ENCODE data around the gene SLAMF6.
A peak's percentile ranks its signal among the peaks of the same experiment; 100 is the strongest.
"Not testable (repeated sequence)": the region's sequence is repeated elsewhere in the genome, so short reads cannot be mapped to it uniquely, and the experiment has no call there.

SLAMF6 gene

DNA sequence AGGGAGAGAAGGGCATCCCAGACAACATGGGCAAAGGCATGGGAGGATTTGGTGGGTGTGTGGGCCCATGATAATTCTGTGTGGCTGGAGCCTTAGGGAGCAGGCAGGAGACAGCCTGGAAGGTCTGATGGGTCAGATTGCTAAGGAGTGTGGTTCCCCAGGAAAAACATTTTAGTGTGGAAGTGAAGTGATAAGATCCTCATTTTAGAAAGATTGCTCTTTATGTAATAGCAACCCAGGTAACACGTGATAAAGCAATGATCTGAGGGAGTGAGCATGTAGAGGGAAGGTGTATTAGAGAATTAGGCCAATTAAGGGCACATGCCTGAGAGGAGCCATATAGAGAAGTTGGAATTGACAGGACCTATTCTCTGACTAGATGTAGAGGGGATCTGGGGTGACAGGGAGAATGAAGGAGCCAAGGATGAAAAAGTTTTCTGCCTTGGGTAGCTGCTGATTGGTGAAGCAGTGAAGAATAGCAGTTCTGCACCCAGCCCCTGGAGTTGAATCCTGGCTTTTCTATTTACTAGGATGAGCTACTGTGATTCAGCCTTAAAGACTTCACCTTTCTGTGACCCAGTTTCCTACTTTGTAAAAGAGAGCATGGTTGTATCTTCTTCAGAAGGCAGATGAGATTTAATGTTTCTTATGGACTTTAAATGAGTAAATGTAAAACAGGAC is 18.7 kb upstream of the SLAMF6 start:
- no peak for DNase-seq

DNA sequence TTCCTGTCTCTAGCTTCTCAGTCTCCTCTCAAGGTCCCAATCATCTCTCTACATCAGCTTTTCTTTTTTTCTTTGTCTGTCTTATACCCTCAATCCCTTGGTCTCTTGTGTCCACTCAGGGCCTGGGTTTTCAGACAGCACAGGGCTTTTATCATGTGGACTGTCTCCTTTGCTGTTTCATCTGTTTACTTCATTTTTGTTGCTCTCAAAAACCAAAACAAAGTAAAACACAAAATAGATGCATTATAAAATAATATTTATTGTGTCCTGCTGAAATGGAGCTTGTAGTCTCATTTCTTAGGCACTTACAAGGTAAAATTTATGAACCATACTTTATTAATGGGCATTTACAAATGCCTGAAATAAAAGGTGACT is 17.8 kb upstream of the SLAMF6 start:
- DNase-seq = no peak

DNA sequence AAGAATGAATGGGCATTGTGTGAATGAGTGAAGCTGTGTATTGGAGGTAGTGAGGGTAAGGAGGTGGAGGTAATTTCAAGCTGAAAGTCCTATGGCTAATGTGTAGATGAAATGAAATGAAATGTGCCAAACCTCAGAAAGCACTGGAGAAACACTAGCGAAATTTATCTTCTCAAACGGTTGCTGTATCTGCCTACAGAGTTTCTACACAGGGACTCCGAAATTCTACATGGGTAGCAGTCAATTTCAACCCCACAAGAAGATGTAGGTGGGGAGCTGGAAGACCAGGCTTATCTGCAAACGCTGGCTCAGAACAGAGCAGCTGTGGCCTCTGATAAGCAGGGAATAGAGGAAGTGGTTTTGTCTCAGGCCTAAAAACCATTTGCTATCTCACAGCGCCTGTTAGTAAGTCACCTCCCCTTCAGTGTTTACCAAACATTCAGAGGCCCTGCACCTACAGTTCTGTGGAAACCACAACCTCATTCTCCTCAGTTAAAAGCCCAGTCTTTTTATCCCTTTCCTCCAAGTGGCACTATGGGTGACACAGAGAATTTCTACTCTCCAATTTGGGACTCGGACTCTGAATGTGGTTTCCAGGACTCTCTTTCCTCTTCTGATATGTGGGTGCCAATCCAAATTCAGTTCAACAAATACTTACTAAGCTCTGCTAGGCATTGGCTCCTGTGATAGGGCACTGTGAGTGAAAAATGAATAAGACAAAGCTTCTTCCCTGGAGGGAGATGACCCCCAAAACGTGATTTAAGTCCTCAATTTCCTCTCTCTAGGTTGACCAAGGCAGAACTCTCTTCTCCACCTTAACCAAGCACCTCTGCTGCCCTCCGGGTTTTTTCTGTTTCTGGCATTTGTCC is 17.2 kb upstream of the SLAMF6 start:
- DNase-seq = peak in 1 of 4 experiments; percentile 16

DNA sequence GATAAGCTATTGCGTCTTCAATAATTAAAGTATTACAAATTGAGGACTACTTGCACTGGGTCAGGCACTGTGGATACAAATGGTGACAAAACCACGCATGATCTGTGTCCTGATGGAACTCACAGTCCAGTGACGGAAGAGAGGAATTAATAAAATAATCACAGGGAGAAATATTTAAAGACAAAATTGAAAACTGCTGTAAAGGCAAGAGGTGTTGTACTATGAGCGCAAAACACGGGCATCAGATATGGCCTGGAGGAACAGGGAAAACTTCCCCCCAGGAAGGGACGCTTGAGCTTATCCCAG is 16.6 kb upstream of the SLAMF6 start:
- no peak for DNase-seq

DNA sequence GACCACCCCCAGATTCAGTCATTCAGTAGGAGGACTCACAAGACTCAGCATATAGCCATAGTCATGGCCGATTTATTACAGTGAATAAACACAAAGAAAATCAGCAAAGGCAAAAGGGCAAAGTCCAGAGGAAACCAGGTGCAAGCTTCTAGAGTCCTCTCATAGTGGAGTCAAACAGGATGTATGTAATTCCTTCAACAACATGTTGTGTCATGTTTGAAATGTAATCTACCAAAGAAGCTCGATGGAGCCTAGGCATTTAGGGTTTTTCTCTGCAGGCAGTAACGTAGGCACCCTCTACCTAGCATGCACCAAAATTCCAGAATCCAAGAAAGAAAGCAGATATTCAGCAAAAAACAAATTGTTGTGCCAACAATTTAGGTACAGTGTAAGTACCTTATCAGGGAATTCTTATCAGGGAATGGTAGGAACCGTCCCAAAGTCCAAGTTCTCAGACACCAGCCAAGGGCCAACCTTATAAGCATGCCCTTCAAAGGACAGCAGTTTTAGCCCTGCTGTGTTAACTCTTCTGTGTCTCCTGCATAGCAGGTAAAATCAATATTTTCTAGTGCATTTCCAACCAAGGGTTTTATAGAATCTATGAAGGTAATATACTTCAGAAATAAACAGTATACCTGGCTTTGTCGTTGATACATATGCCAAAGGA is 16.1 kb upstream of the SLAMF6 start:
- DNase-seq = no peak

DNA sequence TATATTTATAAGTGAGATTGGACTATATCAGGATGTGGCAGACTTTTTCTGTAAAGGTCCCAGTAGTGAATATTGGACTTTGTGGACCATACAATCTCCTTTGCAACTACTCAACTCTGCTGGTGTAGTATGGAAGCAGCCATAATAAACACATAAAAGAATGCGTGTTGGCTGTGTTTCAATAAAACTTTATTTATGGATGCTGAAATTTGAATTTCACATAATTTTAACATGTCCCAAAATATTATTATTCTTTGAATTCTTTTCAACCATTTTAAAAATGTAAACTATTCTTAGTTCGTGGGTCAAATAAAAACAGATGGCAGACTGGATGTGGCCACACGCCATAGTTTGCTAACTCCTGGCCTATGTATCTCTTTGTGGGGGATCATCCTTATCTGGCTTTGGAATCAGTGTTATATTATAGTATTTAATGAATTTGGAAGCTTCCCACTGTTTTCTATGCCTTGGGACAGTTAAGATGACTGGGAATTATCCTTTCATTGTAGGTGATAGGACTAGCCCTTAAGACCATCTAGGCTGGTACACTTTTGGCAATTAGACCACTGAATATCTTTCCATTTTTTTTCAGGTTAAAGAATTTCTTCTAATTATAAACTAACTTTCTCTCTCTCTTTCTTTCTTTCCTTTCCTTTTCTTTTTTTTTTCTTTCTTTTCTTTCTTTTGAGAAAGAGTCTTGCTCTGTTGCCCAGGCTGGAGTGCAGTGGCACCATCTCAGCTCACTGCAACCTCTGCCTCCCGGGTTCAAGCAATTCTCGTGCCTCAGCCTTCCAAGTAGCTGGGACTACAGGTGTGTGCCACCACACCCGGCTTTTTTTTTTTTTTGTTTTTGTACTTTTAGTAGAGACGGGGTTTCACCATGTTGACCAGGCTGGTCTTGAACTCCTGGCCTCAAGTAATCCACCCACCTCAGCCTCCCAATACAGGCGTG is 14.9 kb upstream of the SLAMF6 start:
- DNase-seq = no peak

DNA sequence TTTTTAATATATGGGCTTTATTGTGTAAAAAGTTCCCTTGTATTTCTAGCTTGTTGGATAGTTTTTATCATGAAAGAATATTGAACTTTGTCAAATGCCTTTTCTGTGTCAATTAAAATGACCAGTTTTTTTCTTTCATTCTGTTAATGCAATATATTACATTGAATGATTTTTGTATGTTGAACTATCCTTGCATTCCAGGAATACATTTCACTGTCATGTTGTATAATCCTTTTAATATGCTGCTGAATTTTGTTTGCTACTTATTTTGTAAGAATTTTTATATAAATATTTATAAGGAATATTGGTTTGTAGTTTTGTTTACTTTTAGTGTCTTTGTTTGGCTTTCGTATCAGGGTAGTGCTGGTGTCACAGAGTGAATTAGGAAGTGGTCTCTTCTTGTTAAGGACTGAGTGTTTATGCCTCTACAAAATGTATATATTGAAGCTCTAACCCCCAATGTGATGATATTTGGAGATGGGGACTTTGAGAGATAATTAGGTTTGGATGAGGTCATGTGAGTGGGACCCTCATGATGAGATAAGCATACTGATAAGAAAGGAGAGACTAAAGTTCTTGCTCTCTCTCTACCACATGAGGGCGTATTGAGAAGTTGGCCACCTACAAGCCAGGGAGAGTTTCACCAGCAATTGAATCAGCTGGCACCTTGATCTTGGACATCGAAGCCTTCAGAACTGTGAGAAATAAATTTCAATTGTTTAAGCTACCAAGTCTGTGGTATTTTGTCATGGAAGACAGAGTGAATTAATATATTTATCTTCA is 12.0 kb upstream of the SLAMF6 start:
- no peak for DNase-seq

DNA sequence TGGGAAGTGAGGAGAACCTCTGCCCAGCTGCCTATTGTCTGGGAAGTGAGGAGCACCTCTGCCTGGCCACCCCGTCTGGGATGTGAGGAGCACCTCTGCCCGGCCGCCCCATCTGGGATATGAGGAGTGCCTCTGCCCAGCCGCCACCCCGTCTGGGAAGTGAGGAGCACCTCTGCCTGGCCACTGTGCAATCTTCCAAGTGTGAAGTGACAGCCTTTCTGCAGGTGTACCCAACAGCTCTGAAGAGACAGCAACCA is 9.4 kb upstream of the SLAMF6 start:
- not testable (repeated sequence) for DNase-seq

DNA sequence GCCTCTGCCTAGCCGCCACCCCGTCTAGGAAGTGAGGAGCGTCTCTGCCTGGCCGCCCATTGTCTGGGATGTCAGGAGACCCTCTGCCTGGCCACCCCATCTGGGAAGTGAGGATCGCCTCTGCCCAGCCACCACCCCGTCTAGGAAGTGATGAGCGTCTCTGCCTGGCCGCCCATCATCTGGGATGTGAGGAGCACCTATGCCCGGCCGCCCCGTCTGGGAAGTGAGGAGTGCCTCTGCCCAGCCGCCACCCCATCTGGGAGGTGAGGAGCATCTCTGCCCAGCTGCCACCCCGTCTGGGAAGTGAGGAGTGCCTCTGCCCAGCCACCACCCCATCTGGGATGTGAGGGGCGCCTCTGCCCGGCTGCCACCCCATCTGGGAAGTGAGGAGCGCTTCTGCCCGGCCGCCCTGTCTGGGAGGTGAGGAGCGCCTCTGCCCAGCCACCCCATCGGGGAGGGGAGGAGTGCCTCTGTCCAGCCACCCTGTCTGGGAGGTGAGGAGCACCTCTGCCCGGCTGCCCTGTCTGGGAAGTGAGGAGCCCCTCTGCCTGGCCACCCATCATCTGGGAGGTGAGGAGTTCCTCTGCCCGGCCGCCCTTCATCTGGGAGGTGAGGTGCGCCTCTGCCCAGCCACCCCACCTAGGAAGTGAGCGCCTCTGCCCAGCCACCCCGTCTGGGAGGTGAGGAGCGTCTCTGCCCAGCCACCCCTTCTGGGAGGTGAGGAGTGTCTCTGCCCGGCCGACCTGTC is 8.9 kb upstream of the SLAMF6 start:
- DNase-seq = not testable (repeated sequence)

DNA sequence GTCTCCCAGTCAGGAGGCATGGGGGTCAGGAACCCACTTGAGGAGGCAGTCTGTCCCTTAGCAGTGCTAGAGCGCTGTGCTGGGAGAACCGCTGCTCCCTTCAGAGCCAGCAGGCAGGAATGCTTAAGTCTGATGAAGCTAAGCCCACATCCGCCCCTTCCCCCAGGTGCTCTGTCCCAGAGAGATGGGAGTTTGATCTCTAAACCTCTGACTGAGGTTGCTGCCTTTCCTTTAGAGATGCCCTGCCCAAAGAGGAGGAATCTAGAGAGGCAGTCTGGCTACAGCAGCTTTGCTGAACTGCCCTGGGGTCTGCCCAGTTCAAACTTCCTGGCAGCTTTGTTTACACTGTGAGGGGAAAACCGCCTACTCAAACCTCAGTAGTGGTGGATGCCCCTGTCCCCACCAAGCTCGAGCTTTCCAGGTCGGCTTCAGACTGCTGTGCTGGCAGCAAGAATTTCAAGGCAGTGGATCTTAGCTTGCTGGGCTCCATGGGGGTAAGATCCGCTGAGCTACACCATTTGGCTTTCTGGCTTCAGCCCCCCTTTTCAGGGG is 6.4 kb upstream of the SLAMF6 start:
- DNase-seq = not testable (repeated sequence)

DNA sequence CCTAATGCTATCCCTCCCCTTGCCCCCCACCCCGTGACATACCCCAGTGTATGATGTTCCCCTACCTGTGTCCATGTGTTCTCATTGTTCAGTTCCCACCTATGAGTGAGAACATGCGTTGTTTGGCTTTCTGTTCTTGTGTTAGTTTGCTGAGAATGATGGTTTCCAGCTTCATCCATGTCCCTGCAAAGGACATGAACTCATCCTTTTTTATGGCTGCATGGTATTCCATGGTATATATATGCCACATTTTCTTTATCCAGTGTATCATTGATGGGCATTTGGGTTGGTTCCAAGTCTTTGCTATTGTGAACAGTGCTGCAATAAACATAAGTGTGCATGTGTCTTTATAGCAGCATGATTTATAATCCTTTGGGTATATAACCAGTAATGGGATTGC is 734 bp upstream of the SLAMF6 start:
- DNase-seq = not testable (repeated sequence)

DNA sequence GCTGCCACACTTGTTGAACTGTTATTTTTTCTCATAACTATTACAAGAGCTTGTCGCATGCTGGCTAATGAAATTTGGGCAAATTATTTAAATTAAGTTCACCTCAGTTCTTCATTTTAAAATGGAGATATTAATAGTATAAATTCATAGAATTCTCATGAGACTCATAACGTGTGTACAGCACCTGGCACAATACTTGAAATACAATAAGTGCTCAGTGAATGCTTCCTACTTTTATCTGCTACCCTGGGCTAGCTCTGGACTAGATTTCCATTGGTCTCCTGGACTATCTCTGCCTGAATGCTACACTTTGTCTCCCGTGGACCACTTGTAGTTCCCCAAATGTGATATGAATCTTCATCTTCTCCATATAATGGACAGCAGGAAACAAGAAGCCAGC is 919 bp downstream of the SLAMF6 start:
- DNase-seq = no peak

DNA sequence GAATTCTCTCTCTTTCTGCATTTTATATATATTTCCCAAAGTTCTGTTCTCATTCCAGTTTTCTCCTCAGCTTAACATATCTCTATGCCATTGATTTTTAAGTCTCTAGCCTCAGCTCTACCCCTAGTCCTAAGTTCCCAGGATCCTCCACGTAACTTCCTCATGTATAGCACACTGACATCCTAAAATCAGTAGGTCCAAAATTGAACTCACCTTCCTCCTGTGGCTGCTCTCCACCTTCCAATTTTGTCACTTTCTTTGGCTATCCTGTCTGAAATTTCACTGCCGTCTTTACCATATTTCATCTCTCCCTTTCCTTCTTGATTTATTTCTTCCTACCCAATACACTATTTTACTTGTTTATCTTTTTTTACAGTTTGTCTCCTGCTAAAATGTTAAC is 1.5 kb downstream of the SLAMF6 start:
- DNase-seq = no peak

DNA sequence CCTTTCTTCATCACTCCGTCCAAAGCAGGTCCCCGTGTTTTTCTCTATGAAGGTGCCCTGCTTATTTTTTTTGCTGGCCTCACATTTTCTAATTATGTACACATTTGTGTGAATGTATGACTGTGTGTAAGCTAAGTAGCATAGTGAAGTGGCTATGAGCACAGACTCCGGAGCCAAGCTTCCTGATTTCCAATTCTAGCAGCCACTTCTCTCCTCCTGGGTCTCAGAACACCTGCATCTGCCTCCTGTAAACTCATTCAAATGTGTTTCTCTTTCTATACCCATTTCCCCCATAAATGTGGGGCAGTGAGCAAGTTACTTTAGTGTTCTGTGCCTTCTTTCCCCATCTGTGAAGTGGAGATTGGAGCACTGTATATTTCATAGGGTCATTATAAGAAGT is 2.1 kb downstream of the SLAMF6 start:
- no peak for DNase-seq

DNA sequence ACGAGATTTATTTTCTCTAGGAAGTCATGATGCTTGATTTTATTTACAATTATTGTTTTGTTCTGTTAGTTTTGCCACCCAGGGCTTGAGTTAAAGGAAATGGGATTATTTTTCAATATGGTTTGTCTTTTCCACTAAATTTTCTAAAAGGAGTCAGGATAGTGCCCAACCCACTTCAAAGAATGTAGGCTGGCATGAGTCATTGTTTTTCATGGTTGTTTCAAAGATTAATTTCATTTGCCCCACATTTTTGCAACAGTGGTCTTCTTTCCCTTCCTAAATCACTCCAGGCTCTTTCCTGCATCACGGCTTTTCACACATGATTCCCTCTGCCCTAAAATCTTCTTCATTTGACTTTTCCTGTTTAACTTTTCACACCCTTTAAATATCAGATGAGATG is 2.5 kb downstream of the SLAMF6 start:
- no peak for DNase-seq

DNA sequence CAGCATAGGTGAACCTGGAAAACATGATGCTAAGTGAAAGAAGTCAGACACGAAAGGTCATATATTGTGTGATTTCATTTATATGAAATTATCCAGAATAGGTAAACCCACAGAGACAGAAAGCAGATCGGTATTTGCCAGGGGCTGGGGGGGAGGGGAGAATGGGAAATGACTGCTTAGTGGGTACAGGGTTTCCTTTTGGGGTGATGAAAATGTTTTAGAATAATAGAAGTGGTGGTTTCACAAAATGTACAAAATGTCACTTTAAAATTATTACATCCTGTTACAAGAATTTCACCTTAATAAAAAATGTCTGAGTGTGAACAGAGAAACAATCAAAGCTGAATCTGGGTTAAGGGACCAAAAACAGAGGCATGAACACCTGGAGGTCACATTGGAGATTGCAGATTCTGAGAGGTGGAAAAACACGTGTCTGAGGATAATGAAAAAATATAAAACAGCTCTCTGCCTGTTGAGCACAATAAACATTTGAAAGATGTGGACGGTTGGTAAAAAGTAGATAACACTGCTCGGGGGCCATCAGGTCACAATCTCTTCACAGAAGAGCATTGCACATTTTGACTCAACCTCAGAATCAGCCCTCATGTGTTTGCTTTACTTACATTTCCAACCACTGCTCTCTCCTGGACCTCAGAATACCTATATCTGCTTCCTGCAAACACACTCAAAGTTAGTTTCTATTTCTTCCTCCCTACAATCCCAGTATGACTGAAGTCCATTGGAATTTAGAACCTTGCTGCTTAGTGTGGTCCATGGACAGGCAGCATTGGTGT is 3.2 kb downstream of the SLAMF6 start:
- DNase-seq = no peak

DNA sequence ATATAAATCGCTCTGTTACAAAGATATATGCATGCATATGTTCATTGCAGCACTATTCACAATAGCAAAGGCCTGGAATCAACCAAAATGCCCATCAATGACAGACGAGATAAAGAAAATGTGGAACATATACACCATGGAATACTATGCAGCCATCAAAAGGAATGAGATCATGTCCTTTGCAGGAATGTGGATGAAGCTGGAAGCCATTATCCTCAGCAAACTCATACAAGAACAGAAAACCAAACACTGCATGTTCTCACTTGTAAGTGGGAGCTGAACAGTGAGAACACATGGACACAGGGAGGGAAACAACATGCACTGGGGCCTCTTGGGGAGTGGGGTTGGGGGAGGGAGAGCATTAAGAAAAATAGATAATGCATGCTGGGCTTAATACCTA is 5.5 kb downstream of the SLAMF6 start:
- not testable (repeated sequence) for DNase-seq

DNA sequence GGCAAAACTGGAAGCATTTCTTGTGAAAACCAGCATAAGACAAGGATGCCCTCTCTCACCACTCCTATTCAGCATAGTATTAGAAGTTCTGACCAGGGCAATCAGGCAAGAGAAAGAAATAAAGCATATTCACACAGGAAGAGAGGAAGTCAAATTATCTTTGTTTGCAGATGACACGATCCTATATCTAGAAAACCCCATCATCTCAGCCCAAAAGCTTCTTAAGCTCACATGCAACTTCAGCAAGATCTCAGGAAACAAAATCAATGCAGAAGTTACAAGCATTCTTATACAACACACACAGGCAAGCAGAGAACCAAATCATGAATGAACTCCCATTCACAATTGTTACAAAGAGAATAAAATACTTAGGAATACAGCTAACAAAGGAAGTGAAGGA is 7.1 kb downstream of the SLAMF6 start:
- not testable (repeated sequence) for DNase-seq

DNA sequence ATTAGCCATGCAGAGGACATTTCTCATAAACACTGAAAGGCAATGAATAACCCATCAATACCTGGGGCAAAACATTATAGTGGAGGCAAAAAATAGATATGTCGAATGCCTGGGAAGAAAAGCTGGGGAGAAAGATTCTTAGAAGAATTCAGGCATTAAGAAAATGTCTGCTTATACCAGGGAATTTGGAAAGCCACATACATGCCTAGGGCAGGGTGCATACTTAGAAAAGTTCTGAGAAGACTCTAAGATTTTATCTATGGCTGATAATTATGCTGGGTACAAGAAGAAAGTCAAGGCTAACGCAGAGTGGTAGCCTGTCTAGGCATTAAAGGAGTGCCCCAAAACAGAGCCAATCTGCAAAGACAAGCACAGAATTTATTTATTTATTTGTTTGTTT is 18.4 kb downstream of the SLAMF6 start:
- no peak for DNase-seq

DNA sequence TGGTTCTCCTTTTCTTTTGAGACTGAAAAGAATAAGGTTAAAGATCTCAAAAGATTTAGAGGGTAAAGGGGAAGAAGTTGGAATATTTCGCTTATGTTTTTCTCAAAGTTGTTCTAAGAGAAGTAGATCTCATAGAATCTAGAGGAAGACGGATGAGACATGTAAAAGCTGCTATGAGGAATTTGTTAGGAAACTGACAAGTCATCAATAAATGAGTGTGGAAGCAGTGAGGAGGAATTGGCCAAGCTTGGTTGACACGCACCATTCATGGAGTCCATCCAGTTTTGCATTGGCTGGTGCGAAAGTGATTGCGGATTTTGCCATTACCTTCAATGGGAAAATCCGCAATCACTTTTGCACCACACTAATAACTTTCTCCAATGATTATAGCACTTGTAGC is 20.0 kb downstream of the SLAMF6 start:
- no peak for DNase-seq

Measured in activated naive CD4-positive, alpha-beta T cell (primary cell).